Activated T-helper 17 cell treated with anti-CD3 and anti-CD28 coated beads, Interleukin-2, amount 50 U/mL, for 72 hours (primary cell): ENCODE measurements around the gene HDAC4. TPM values are rescaled to one million over a fixed set of nuclear protein-coding genes. Genes with fewer than 3 reads are reported as not detected.
A peak's percentile ranks its signal among the peaks of the same experiment; 100 is the strongest.

Source experiments
- ATAC-seq: fragments of 150-1000 bp; cut with Tn5 transposase; replicated peaks from 2 replicates; pipeline ENCODE4 v1.10.0; 2021; ENCODE audit warnings: mild to moderate bottlenecking, moderate library complexity
- H3K27ac Mint-ChIP-seq: one replicate; pipeline ENCODE4 v1.8.0; 2022; ENCODE audit warnings: mixed read lengths
- H3K27me3 Mint-ChIP-seq: one replicate; pipeline ENCODE4 v1.8.0; 2022; ENCODE audit warnings: mixed read lengths
- H3K36me3 Mint-ChIP-seq: one replicate; pipeline ENCODE4 v1.8.0; 2022; ENCODE audit warnings: low read depth, mild to moderate bottlenecking, mixed read lengths
- H3K4me1 Mint-ChIP-seq: one replicate; pipeline ENCODE4 v1.8.0; 2022; ENCODE audit warnings: mixed read lengths
- H3K4me3 Mint-ChIP-seq: one replicate; pipeline ENCODE4 v1.8.0; 2022; ENCODE audit warnings: mild to moderate bottlenecking, mixed read lengths
- H3K9me3 Mint-ChIP-seq: one replicate; pipeline ENCODE4 v1.8.0; 2022; ENCODE audit warnings: mixed read lengths
- total RNA-seq, 2 donors: library from RNA; stranded (reverse); gene quantifications; one replicate each; pipeline ENCODE4 v1.2.3, GENCODE V29; 2022

HDAC4 gene
- total RNA-seq, 2 donors from 2014 or later: 34.3 to 52.9 TPM

DNA sequence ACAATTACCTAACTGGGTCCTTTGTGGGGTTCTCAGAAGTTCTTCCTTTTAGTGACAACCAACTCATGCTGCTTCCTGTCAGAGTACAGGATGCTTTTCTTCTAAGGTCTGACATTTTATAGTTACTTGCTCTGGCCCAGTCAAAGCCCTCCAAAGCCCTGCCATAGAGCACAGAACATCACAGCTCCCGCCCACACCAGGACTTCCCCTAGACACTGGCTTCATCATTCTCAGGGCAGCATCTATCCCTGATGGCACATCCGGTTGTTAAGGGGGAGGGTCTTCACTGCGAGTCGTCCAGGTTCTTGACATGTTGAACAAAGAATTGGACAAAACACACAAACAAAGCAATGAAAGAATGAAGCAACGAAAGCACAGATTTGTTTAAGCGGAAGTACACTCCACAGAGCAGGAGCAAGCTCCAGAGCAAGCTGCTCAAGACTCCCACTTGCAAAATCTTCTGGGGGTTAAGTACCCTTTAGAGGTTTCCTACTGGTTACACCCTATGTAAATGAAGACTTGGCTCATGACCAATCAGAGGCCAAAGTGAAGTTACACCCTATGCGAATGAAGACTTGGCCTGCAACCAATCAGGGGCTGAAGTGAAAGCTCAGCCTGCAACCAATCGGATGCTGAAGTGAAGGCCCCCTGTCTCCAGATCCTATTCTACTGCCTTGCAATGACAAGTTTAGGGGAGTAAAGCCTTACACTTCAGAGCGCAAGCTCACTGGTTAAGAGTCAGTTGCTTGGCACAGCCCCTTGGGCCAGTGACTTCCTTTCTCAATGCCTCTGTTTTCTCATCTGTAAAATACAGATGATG is 79.0 kb downstream of the HDAC4 start:
- Mint-ChIP-seq H3K27me3 (no peaks in the 10 kb centered on the region), H3K36me3 (peaks cover 6% of the 10 kb centered on the region), H3K4me3 (peak overlapping the region; percentile 60), H3K4me1 (peaks cover 55% of the 10 kb centered on the region), H3K9me3 (no peaks in the 10 kb centered on the region), H3K27ac (peak overlapping the region; percentile 21)
- peak; percentile 89 for ATAC-seq

DNA sequence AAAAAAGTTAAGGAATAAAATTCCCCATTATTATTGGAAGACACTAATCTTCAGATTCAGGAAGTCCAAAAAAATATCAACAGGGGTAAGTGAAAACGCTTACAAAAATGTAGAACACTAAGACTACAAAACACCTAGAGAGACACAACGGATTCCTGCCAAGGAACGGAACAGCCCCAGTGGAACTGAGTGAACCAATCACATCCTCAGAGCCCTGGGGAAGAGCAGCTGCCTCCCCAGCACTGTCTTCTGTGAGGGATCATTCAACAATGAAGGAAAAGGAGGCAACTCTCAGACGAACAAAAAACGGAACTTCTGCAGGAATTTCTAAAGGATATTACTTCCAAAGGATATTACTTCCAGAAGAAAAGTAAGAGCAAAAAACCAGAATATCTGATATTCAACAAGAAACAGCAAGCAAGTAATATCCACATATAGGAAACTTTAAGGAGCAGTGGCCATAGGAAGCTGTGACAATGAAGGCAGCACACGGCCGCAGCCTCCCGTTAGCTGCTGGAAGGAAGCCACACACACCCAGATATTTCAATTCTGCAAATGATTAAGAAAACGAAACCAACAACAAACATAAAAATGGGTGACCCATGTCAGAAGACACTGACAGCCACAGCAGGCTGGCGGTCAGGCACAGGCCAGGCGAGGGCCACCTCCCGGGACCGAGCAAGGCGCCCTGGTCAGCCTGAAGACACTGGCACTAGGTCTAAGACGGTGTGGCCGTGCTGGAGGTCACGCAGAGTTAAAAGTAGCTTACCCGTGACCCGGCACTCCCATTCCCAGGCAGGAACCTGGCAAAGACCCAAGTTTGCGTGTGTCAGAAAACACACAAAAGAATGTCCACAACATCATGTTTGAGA is 81.8 kb downstream of the HDAC4 start:
- Mint-ChIP-seq H3K4me3 (peak overlapping the region; percentile 58), H3K27ac (no peak overlapping the region), H3K36me3 (peaks cover 2% of the 10 kb centered on the region), H3K4me1 (peaks cover 50% of the 10 kb centered on the region), H3K27me3 (no peaks in the 10 kb centered on the region), H3K9me3 (no peaks in the 10 kb centered on the region)
- ATAC-seq: peak; percentile 32

DNA sequence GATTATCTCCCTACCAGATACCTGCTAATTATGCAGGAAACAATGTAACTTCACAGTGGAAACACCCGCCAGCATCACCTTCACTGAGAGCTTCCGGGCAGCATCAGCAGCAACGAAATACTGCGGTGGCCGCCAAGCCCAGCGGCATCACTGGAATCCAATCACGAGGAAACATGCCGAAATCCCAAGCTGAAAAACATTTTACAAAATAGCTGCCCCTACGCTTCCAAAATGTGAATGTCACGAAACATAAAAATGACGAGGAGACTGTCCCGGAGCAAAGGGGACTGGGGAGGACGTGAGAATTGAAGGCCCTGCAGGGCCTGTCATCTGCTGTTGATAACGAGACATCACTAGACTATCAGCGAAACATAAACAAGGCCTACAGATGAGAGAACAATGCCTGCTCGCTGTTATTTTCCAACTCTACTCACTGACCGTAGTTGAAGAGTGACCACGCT is 82.6 kb downstream of the HDAC4 start:
- Mint-ChIP-seq H3K36me3 (no peaks in the 10 kb centered on the region), H3K9me3 (no peaks in the 10 kb centered on the region), H3K27ac (no peak overlapping the region), H3K4me3 (peak overlapping the region; percentile 58), H3K27me3 (no peaks in the 10 kb centered on the region), H3K4me1 (peaks cover 48% of the 10 kb centered on the region)
- no peak for ATAC-seq

DNA sequence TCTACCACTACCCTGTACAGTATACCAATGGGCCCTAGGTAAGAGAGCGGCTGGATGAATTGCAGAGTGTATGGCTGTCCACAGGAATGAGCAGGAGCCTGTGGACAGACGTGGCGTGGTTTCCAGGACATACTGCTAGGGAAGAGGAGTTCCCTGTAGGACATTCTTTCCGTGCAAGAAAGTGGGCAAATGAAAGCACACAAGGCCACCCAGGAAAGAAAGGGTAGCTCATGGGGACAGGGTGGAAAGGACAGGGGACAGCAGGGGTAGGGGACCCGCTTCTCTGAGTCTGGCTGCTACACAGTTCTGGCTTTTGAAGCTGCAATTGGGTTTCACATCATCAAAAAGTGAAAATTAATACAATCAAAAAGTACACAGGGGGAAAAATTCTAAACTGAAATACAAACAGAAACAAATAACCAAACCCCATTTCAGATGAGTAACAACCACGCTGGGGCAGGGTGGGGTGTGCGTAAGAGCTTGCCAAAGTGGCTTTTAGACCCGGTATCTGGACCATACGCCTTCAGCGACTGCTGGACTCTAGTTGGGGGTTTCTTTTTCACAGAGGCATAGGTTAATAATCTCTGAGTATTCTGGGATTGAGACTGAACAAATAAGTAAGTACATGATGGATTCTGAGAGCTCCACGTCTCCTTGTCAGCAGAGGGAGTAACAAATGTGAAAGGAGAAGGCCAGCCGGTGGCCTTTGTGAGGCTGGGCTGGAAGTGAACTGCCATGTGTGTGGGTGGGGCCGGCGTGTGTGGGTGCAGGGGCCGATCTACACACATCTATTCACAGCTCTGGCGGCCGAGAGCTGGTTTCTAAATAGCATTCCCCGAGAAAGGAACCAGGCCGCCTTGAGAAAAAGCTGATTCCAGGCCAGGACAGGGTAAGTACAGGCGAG is 84.0 kb downstream of the HDAC4 start:
- H3K4me3 Mint-ChIP-seq: no peak overlapping the region
- no peaks in the 10 kb centered on the region for H3K9me3 Mint-ChIP-seq
- H3K4me1 Mint-ChIP-seq: peaks cover 39% of the 10 kb centered on the region
- no peak for ATAC-seq
- H3K27me3 Mint-ChIP-seq: no peaks in the 10 kb centered on the region
- H3K36me3 Mint-ChIP-seq: no peaks in the 10 kb centered on the region
- no peak overlapping the region for H3K27ac Mint-ChIP-seq

DNA sequence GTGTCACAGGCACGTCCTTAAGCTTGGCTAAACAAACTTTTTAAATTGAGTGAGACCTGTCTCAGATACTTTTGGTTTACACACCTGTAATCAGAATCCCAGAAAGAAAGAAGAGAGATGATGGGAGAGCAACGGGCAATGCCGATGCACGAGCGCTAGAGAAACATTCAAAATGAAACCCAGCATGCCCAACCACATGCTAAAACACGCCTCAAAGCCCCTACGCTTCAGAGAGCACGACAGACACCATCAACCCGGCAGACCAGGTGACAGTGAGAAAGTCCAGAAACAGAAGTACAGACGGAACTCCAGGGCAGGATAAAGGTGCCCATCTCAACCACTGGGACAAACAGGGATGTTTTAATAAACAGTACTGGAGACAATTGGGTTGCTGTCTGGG is 85.5 kb downstream of the HDAC4 start:
- no peaks in the 10 kb centered on the region for H3K27me3 Mint-ChIP-seq
- H3K27ac Mint-ChIP-seq: no peak overlapping the region
- H3K4me3 Mint-ChIP-seq: peak overlapping the region; percentile 54
- ATAC-seq: peak; percentile 77
- H3K4me1 Mint-ChIP-seq: peaks cover 27% of the 10 kb centered on the region
- H3K9me3 Mint-ChIP-seq: no peaks in the 10 kb centered on the region
- H3K36me3 Mint-ChIP-seq: no peaks in the 10 kb centered on the region

DNA sequence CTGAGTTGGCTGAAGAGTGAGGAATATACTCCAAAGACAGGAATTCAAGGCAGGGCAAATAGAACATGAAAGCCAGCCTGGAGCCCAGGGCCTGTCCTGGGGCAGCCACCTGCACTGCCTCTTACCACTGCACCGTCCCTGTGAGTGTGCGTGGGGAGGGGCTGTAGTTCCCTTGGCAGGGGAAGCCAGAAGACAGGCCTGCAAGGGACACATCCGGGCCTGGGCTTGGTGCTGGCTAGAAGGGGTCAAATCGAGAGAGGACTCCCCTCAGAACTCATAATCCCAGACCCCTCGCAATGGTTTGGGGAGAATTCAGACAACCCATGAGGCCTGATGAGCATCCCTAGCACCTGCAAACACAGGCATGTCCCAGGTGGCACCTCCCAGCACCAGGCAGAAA is 87.0 kb downstream of the HDAC4 start:
- Mint-ChIP-seq H3K4me1 (peaks cover 23% of the 10 kb centered on the region), H3K27ac (no peak overlapping the region), H3K9me3 (no peaks in the 10 kb centered on the region), H3K27me3 (no peaks in the 10 kb centered on the region), H3K4me3 (no peak overlapping the region), H3K36me3 (no peaks in the 10 kb centered on the region)
- no peak for ATAC-seq

DNA sequence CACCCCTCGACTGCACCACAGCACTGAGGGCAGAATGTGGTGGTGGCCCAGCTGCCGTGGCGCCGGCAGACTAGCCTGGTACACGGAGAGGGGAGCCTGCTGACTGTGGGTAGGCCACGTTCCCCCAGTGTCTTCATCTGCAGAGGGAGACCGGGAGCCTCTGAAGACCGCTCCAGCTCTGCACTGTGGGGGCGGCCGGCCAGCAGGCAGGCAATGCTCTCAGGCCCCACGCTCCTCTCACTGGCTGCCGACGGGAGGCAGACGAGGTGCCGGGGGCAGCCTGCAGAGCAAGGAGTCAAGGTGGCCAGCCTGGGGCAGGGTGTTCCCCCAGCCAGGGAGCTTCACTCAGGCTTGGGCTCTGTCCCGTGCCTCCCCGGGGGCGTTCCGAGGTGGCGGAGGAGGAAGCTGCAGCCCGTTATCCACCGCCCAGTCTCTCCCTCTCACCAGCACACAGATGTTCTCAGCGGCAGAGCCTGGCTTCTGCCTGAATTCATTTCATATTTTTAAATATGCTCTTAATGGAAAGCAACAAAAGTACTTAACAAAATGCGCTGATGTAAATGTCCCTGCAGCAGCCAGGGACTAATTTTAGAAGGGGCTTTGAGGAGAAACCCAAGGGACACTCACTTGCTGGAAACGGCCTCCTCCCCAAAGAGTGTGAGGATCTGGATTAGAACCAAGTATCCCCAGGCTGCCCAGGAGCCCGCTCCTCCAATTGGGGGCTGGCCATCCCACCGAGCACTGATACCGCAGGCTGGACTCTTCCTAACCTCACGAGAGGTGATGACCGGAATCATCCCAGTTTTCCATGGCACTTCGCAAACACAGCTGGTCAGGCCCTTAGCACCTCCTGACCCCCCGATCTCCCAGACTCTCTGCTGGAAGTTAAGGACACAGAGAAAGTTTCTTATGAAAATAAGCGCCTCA is 87.8 kb downstream of the HDAC4 start:
- no peaks in the 10 kb centered on the region for H3K27me3 Mint-ChIP-seq
- H3K9me3 Mint-ChIP-seq: no peaks in the 10 kb centered on the region
- no peaks in the 10 kb centered on the region for H3K36me3 Mint-ChIP-seq
- ATAC-seq: no peak
- no peak overlapping the region for H3K4me3 Mint-ChIP-seq
- H3K27ac Mint-ChIP-seq: no peak overlapping the region
- H3K4me1 Mint-ChIP-seq: peaks cover 21% of the 10 kb centered on the region

DNA sequence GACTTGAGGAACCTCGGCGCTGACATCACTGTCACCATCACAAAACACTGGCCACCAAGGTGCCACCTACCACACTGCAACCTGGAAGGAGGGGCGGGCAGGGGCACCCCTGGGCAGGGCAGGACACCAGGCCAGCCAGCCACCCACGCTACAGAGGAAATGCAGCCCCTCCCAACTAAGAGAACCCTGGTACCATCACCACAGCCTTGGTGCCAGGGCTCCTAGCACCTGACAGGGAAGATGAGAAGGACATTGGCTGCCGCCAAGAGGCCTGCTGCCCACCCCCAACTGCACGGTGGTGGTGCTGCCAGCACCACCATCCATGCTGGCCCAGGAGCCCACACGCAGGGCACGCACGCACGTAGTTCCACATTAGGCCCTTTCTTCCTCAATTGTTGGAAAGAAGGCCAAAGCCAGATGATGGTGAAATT is 88.7 kb downstream of the HDAC4 start:
- H3K4me3 Mint-ChIP-seq: no peak overlapping the region
- H3K4me1 Mint-ChIP-seq: peaks cover 19% of the 10 kb centered on the region
- ATAC-seq: no peak
- no peak overlapping the region for H3K27ac Mint-ChIP-seq
- no peaks in the 10 kb centered on the region for H3K9me3 Mint-ChIP-seq
- no peaks in the 10 kb centered on the region for H3K27me3 Mint-ChIP-seq
- H3K36me3 Mint-ChIP-seq: no peaks in the 10 kb centered on the region

DNA sequence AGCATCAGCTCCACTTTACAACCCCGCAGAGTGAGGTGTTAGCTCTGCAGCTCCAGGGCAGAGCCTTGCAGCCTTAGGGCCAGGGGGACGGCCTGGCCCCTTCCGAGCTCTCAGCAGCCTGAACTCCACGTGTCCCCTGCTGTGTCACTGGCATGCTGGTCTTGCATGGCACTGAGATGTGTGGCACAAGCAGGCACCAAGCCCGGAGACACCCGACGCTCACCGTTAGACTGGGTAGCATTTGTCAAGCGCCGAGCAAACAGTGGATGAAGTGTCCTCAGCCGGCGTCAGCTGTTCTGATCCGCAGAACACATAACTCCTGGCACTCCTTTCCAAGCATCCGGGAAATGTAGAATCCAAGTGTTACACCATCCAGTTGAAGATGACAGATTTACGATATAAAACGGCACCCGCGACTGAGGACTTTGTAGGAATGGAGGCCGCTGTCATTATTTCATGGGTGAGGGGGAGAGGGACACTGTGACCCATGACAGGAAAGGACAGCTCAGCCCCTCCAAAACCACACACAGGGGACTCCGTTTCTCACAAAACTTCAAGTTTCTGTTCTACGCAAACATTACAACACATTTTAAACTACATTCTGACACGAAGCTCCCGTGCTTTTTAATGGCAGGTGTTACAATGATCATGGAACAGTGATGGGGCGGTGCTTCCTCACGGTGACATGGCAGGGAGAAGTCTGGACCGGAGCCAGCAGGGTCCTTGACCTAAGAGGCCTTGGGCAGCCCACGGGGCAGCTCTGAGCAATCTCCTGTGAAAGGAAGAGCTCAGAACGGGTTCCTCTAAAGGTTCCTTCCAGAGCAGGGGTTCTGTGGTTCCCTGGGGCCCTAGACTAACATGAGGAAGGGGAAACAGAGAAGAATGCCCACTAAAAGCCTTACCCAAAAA is 89.4 kb downstream of the HDAC4 start:
- Mint-ChIP-seq H3K9me3 (no peaks in the 10 kb centered on the region), H3K27me3 (no peaks in the 10 kb centered on the region), H3K27ac (no peak overlapping the region)

DNA sequence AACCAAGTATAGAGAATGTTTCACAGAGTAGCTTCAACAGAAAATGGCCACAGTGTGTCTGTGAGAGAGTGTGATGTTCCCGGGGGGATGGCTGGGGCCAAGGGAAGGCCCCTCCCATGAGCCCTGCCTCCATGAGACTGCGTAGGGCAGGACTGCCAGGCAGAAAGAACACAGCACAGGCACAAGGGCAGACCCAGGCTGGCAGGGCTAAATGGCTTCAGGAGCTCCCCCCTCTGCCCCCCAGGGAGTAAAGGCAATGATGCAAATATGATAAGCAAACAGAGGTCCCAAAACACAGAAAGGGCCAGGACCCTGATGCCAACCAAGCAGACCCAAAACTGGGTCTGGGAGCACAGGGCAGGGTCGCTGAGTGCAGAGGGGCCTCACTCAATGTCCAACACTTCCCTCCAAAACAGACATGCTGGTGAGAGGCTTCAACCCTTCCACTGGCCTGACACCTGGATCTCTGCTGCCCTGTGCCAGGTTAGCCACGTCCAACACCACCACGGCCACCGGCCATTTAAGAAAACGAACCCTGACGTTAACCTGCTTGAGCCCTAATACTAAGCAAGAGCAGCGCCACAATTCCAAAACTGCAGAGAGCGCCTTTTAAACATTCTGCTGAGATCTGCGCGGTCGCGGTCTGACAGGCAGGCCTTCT is 90.3 kb downstream of the HDAC4 start:
- H3K27ac Mint-ChIP-seq: no peak overlapping the region
- H3K4me3 Mint-ChIP-seq: no peak overlapping the region
- no peaks in the 10 kb centered on the region for H3K9me3 Mint-ChIP-seq
- H3K27me3 Mint-ChIP-seq: no peaks in the 10 kb centered on the region
- ATAC-seq: no peak
- H3K4me1 Mint-ChIP-seq: peaks cover 10% of the 10 kb centered on the region
- H3K36me3 Mint-ChIP-seq: no peaks in the 10 kb centered on the region

More for the DNA sequence above, 89.4 kb downstream of the HDAC4 start:
- no peak for ATAC-seq
- Mint-ChIP-seq H3K4me3 (no peak overlapping the region), H3K36me3 (no peaks in the 10 kb centered on the region), H3K4me1 (peaks cover 12% of the 10 kb centered on the region)

DNA sequence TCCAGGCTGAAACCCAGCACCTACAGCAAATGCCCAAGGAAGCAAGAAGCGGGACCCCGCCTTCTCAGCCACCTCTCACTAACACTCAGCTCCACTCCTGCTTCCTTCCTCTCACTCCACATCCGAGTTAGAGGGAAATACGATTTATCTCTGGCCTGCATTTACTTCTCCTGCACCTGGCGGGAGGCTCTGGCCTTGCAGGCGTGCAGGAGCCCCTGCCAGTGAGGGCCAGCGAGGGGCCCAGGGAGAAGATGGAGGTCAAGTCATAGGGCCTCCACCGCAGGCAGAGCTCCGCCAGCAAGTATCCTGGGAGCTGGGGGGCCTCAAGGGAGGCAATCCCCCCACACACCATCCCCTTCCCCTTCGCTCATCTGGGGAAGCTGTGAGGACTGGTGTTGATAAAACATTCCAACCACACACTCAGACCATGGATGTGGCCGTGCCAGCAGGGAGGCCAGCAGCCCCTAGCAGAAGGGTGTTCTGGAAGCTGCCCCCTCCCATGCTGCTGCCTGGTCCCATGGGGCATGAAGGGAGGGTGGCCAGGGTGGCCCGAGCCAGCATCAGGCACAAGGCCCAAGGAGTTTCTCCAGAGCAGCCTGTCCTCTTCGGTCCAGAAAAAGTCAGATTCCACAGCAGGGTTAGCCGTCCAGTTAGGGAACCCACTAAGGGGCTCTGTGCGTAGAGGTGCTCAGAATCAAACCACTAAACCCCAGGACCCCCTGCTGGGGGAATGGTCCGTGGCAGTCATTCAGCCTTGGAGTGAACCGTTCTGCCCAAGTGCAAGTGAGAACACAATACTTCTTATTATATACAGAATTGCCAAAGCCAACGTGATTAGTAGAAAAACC is 91.2 kb downstream of the HDAC4 start:
- Mint-ChIP-seq H3K27me3 (no peaks in the 10 kb centered on the region), H3K36me3 (no peaks in the 10 kb centered on the region), H3K4me3 (no peak overlapping the region), H3K27ac (no peak overlapping the region), H3K4me1 (peaks cover 4% of the 10 kb centered on the region), H3K9me3 (no peaks in the 10 kb centered on the region)
- no peak for ATAC-seq
